ENCODE data around the gene BRD7. TPM values are rescaled to one million over a fixed set of nuclear protein-coding genes. Genes with fewer than 3 reads are reported as not detected.
"Not testable (repeated sequence)": the region's sequence is repeated elsewhere in the genome, so short reads cannot be mapped to it uniquely, and the experiment has no call there.

Gene BRD7
- total and polyA plus RNA-seq, 2 of the 4 experiments (the other 2 are of a cell fraction), result 24.8 to 29.9 TPM

GRCh38 chr16:50345210-50345609 is 23.6 kb downstream of the BRD7 start:
- dilution Hi-C loops (cut with HindIII; ENCODE audit: low sequenced_read_pairs, unreplicated experiment); H4K20me1 ChIP-seq (ENCODE audit: insufficient read depth, low read length); H2AFZ ChIP-seq (replicated peaks; ENCODE audit: low read length, poor library complexity); DNase-seq; BruUV-seq (replicated peaks); H2BK20ac ChIP-seq (ENCODE audit: low read depth, low read length); H4K8ac ChIP-seq (ENCODE audit: low read depth in 2 of 2, low read length in 2 of 2); H2AK9ac ChIP-seq (replicated peaks; ENCODE audit: low read depth, low read length, poor library complexity); H4K91ac ChIP-seq (ENCODE audit: insufficient read depth, low read depth, low read length); POLR2A ChIA-PET (ENCODE audit: unreplicated experiment); H3K27ac ChIP-seq (ENCODE audit: insufficient read depth, low read length); H2BK5ac ChIP-seq (ENCODE audit: low read depth, low read length, poor library complexity, severe bottlenecking); H3K4ac ChIP-seq (ENCODE audit: low read depth, low read length); H3K4me3 ChIP-seq (ENCODE audit: insufficient read depth, low read depth, low read length); H3K9ac ChIP-seq (ENCODE audit: low read depth, low read length); H2AK5ac ChIP-seq (ENCODE audit: low read depth, low read length); H2BK15ac ChIP-seq (ENCODE audit: low read depth, low read length); H3K9me3 ChIP-seq (ENCODE audit: control insufficient read depth, insufficient read depth, low read length); in situ Hi-C loops (cut with MboI; ENCODE audit: low sequenced_read_pairs); H3K9me1 ChIP-seq (ENCODE audit: insufficient read depth, low read length); H3K27me3 ChIP-seq (ENCODE audit: control insufficient read depth, insufficient read depth, low read length); H3K23ac ChIP-seq (ENCODE audit: low read depth, low read length); H4K5ac ChIP-seq (ENCODE audit: low read depth, low read length); H3K79me1 ChIP-seq (ENCODE audit: low read depth in 1 of 2, low read length in 2 of 2); H3K14ac ChIP-seq (replicated peaks; ENCODE audit: low read depth, low read length); H3K4me1 ChIP-seq (ENCODE audit: control insufficient read depth, insufficient read depth, low read length); H3K4me2 ChIP-seq (ENCODE audit: low read depth, low read length); H3K56ac ChIP-seq (ENCODE audit: extremely low read depth, insufficient read depth, low read length); intact Hi-C loops (cut with micrococcal nuclease); ATAC-seq (ENCODE audit: low read depth); H3K18ac ChIP-seq (ENCODE audit: low read depth, low read length); CTCF ChIA-PET; H2BK120ac ChIP-seq (ENCODE audit: low read depth, low read length): not testable (repeated sequence)
- peaks cover 13% of the 10 kb centered on the region for H3K36me3 ChIP-seq (ENCODE audit: control insufficient read depth, insufficient read depth, low read length)
- no CpG with 5 or more reads among the region's 2 CpGs for WGBS, 2 experiments (ENCODE audit: extremely low coverage in 2 of 2, insufficient read length in 1 of 2)

- H3K79me1 ChIP-seq (ENCODE audit: low read depth in 1 of 2, low read length in 2 of 2), result peaks cover 0 to 11% of the 10 kb centered on the region in 2 experiments; a peak in 2 of 4 replicates
- H3K23ac ChIP-seq (ENCODE audit: low read depth, low read length); dilution Hi-C loops (cut with HindIII; ENCODE audit: low sequenced_read_pairs, unreplicated experiment); H2BK15ac ChIP-seq (ENCODE audit: low read depth, low read length); H3K4me2 ChIP-seq (ENCODE audit: low read depth, low read length); H2AK9ac ChIP-seq (replicated peaks; ENCODE audit: low read depth, low read length, poor library complexity); H2BK20ac ChIP-seq (ENCODE audit: low read depth, low read length); DNase-seq; H2AFZ ChIP-seq (replicated peaks; ENCODE audit: low read length, poor library complexity); H3K9me3 ChIP-seq (ENCODE audit: control insufficient read depth, insufficient read depth, low read length); H4K20me1 ChIP-seq (ENCODE audit: insufficient read depth, low read length); ATAC-seq (ENCODE audit: low read depth); H4K5ac ChIP-seq (ENCODE audit: low read depth, low read length); H3K18ac ChIP-seq (ENCODE audit: low read depth, low read length); H3K4me1 ChIP-seq (ENCODE audit: control insufficient read depth, insufficient read depth, low read length); H3K4ac ChIP-seq (ENCODE audit: low read depth, low read length); H3K4me3 ChIP-seq (ENCODE audit: insufficient read depth, low read depth, low read length); intact Hi-C loops (cut with micrococcal nuclease); H3K27ac ChIP-seq (ENCODE audit: insufficient read depth, low read length); H3K27me3 ChIP-seq (ENCODE audit: control insufficient read depth, insufficient read depth, low read length); H2AK5ac ChIP-seq (ENCODE audit: low read depth, low read length); H2BK120ac ChIP-seq (ENCODE audit: low read depth, low read length); H3K9me1 ChIP-seq (ENCODE audit: insufficient read depth, low read length); H3K14ac ChIP-seq (replicated peaks; ENCODE audit: low read depth, low read length); H3K56ac ChIP-seq (ENCODE audit: extremely low read depth, insufficient read depth, low read length); in situ Hi-C loops (cut with MboI; ENCODE audit: low sequenced_read_pairs); H4K8ac ChIP-seq (ENCODE audit: low read depth in 2 of 2, low read length in 2 of 2); H2BK5ac ChIP-seq (ENCODE audit: low read depth, low read length, poor library complexity, severe bottlenecking); POLR2A ChIA-PET (ENCODE audit: unreplicated experiment); BruUV-seq (replicated peaks); H3K9ac ChIP-seq (ENCODE audit: low read depth, low read length); H4K91ac ChIP-seq (ENCODE audit: insufficient read depth, low read depth, low read length); CTCF ChIA-PET: not testable (repeated sequence)
- WGBS, 2 experiments (ENCODE audit: extremely low coverage in 2 of 2, insufficient read length in 1 of 2), result 90% methylated on average over 2 of the region's 8 CpGs; no CpG with 5 or more reads in 1 of the 2 experiments
- peaks cover 15% of the 10 kb centered on the region for H3K36me3 ChIP-seq (ENCODE audit: control insufficient read depth, insufficient read depth, low read length)
These were observed 25.2 kb downstream of the BRD7 start for GRCh38 chr16:50343566-50343965.

All from IMR-90 (cell line).